ENCODE data around the gene THADA.

GRCh38 chr2:43230951-43231827 lies 364.6 kb downstream of the THADA start:
- TF ChIP-seq SP1 (IDR thresholded peaks at IDR 0.05) (no peak), ELF4 (IDR thresholded peaks at IDR 0.05) (no peak), TARDBP (IDR thresholded peaks at IDR 0.05) (no peak), ARNT (IDR thresholded peaks at IDR 0.05) (no peak), ZNF384 (IDR thresholded peaks at IDR 0.05) (no peak), L3MBTL2 (conservative IDR thresholded peaks at IDR 0.05) (no peak), NFRKB (IDR thresholded peaks at IDR 0.05) (no peak), HDGF (IDR thresholded peaks at IDR 0.05; ENCODE audit: borderline replicate concordance) (no peak), SUZ12 (IDR thresholded peaks at IDR 0.05) (no peak), FOXM1 (IDR thresholded peaks at IDR 0.05; ENCODE audit: borderline replicate concordance) (no peak), BHLHE40 (IDR thresholded peaks at IDR 0.05; ENCODE audit: borderline replicate concordance) (no peak), LEF1 (IDR thresholded peaks at IDR 0.05; ENCODE audit: borderline replicate concordance) (no peak), FOXA1 (IDR thresholded peaks at IDR 0.05) (no peak), CTBP1 (IDR thresholded peaks at IDR 0.05; ENCODE audit: borderline replicate concordance) (no peak)
